Neural progenitor cell (in vitro differentiated cells): ENCODE measurements around the gene BMP2K. TPM values are rescaled to one million over a fixed set of nuclear protein-coding genes. Genes with fewer than 3 reads are reported as not detected.

Experiments
- DNase-seq: peaks from one replicate; pipeline ENCODE4 v3.0.0-alpha.2; 2016; ENCODE audit warnings: low spot score
- H2AFZ ChIP-seq: fragments of 200-600 bp; sonication (generic); replicated peaks from 2 replicates; pipeline ENCODE4 v1.6.1; 2016; ENCODE audit warnings: antibody characterized with exemption
- H3F3A ChIP-seq: fragments of 200-600 bp; sonication (generic); 2 replicates; pipeline ENCODE4 v1.6.1; 2016; ENCODE audit warnings: antibody characterized with exemption, low read depth
- H3K27ac ChIP-seq: fragments of 200-600 bp; sonication (generic); 2 replicates; pipeline ENCODE4 v1.5.1; 2016; ENCODE audit warnings: mild to moderate bottlenecking
- H3K27me3 ChIP-seq: fragments of 200-600 bp; sonication (generic); 2 replicates; pipeline ENCODE4 v1.6.1; 2016; ENCODE audit warnings: mild to moderate bottlenecking, moderate library complexity
- H3K36me3 ChIP-seq: fragments of 200-600 bp; sonication (generic); 2 replicates; pipeline ENCODE4 v1.5.1; 2016
- H3K4me1 ChIP-seq: fragments of 200-600 bp; sonication (generic); 2 replicates; pipeline ENCODE4 v1.6.1; 2016; ENCODE audit warnings: mixed run types
- H3K4me2 ChIP-seq: fragments of 200-600 bp; sonication (generic); 2 replicates; pipeline ENCODE4 v1.6.1; 2016
- H3K4me3 ChIP-seq: fragments of 200-600 bp; sonication (generic); 2 replicates; pipeline ENCODE4 v1.5.1; 2016
- H3K79me2 ChIP-seq: fragments of 200-600 bp; sonication (generic); 2 replicates; pipeline ENCODE4 v1.6.1; 2016; ENCODE audit warnings: low read depth
- H3K9ac ChIP-seq: fragments of 200-600 bp; sonication (generic); 2 replicates; pipeline ENCODE4 v1.6.1; 2016
- H3K9me3 ChIP-seq: fragments of 200-600 bp; sonication (generic); 2 replicates; pipeline ENCODE4 v1.5.1; 2016; ENCODE audit warnings: low read depth
- H4K20me1 ChIP-seq: fragments of 200-600 bp; sonication (generic); 2 replicates; pipeline ENCODE4 v1.6.1; 2016; ENCODE audit warnings: low read depth
- H3K27ac Mint-ChIP-seq: 3 replicates; pipeline ENCODE4 v1.8.0; 2021; ENCODE audit warnings: mixed read lengths
- H3K27me3 Mint-ChIP-seq: 2 replicates; pipeline ENCODE4 v1.8.0; 2022; ENCODE audit warnings: low read depth, mild to moderate bottlenecking, inconsistent platforms, moderate library complexity, mixed read lengths; ENCODE audit not compliant: insufficient read depth
- H3K36me3 Mint-ChIP-seq: 3 replicates; pipeline ENCODE4 v1.8.0; 2021; ENCODE audit warnings: mixed read lengths
- H3K4me1 Mint-ChIP-seq: 3 replicates; pipeline ENCODE4 v1.8.0; 2021; ENCODE audit warnings: mixed read lengths
- H3K4me3 Mint-ChIP-seq: 3 replicates; pipeline ENCODE4 v1.8.0; 2021; ENCODE audit warnings: mild to moderate bottlenecking, moderate library complexity, mixed read lengths
- H3K9me3 Mint-ChIP-seq: 3 replicates; pipeline ENCODE4 v1.8.0; 2020; ENCODE audit warnings: mixed read lengths
- EZH2 ChIP-seq: fragments of 200-600 bp; sonication (generic); IDR thresholded peaks from 2 replicates; pipeline ENCODE4 v1.6.1; 2017; ENCODE audit warnings: antibody characterized with exemption, mild to moderate bottlenecking, moderate library complexity
- EZH2phosphoT487 ChIP-seq: fragments of 200-600 bp; sonication (generic); IDR thresholded peaks from 2 replicates; pipeline ENCODE4 v1.6.1; 2017; ENCODE audit warnings: antibody characterized with exemption
- total RNA-seq: library from RNA; depleted of rRNA; stranded (reverse); fragments of >200 nt; gene quantifications from 2 replicates; pipeline ENCODE4 v1.2.3, GENCODE V29; 2015; ENCODE audit warnings: low replicate concordance
- TF ChIP-seq, protein P1 (sequence below): fragments of 200-600 bp; sonication (generic); IDR thresholded peaks from 2 replicates; pipeline ENCODE4 v1.5.1; 2017; ENCODE audit warnings: antibody characterized with exemption, mild to moderate bottlenecking

BMP2K gene
- total RNA-seq, 1 donor from 2014 or later: 62.0 TPM

- peaks cover 23% of the 10 kb centered on the region for H3K36me3 Mint-ChIP-seq
- Histone ChIP-seq H3K36me3 (peaks cover 9% of the 10 kb centered on the region), H3K9ac (no peak overlapping the region), H4K20me1 (peaks cover 10% of the 10 kb centered on the region), H3K27me3 (no peaks in the 10 kb centered on the region), H3K79me2 (peaks cover 6% of the 10 kb centered on the region), H3K27ac (no peak overlapping the region), H3K4me1 (no peaks in the 10 kb centered on the region), H3K4me3 (no peak overlapping the region), H3K9me3 (no peaks in the 10 kb centered on the region), H3K4me2 (no peak overlapping the region), H3F3A (no peaks in the 10 kb centered on the region), H2AFZ (no peak overlapping the region)
- H3K4me3 Mint-ChIP-seq: no peak overlapping the region
- no peaks in the 10 kb centered on the region for H3K4me1 Mint-ChIP-seq
- DNase-seq: no peak
- H3K27ac Mint-ChIP-seq: no peak overlapping the region
- no peaks in the 10 kb centered on the region for H3K27me3 Mint-ChIP-seq
- no peak for TF ChIP-seq EZH2phosphoT487
- TF ChIP-seq EZH2: no peak
- TF ChIP-seq, protein P1, sequence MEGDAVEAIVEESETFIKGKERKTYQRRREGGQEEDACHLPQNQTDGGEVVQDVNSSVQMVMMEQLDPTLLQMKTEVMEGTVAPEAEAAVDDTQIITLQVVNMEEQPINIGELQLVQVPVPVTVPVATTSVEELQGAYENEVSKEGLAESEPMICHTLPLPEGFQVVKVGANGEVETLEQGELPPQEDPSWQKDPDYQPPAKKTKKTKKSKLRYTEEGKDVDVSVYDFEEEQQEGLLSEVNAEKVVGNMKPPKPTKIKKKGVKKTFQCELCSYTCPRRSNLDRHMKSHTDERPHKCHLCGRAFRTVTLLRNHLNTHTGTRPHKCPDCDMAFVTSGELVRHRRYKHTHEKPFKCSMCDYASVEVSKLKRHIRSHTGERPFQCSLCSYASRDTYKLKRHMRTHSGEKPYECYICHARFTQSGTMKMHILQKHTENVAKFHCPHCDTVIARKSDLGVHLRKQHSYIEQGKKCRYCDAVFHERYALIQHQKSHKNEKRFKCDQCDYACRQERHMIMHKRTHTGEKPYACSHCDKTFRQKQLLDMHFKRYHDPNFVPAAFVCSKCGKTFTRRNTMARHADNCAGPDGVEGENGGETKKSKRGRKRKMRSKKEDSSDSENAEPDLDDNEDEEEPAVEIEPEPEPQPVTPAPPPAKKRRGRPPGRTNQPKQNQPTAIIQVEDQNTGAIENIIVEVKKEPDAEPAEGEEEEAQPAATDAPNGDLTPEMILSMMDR: no peak
- H3K9me3 Mint-ChIP-seq: no peaks in the 10 kb centered on the region
These were observed 154.0 kb downstream of the BMP2K start for GRCh38 chr4:78930016-78930629.

GRCh38 chr4:78936989-78937388 lies 160.8 kb downstream of the BMP2K start:
- peaks cover 25% of the 10 kb centered on the region for H3K4me1 ChIP-seq
- H3K79me2 ChIP-seq: peaks cover 44% of the 10 kb centered on the region
- TF ChIP-seq, protein P1: no peak
- TF ChIP-seq EZH2 (no peak), EZH2phosphoT487 (no peak)
- H3K27ac Mint-ChIP-seq: no peak overlapping the region
- no peak overlapping the region for H3K27ac ChIP-seq
- no peak overlapping the region for H3K9ac ChIP-seq
- H3K9me3 ChIP-seq: no peaks in the 10 kb centered on the region
- H4K20me1 ChIP-seq: peaks cover 21% of the 10 kb centered on the region
- peaks cover 11% of the 10 kb centered on the region for H3K27me3 ChIP-seq
- no peak for DNase-seq
- peaks cover 18% of the 10 kb centered on the region for H3K4me1 Mint-ChIP-seq
- H2AFZ ChIP-seq: no peak overlapping the region
- H3K4me3 ChIP-seq: no peak overlapping the region
- H3K36me3 ChIP-seq: peaks cover 9% of the 10 kb centered on the region
- H3K4me2 ChIP-seq: peak overlapping the region; percentile 98
- no peak overlapping the region for H3K4me3 Mint-ChIP-seq
- H3K27me3 Mint-ChIP-seq: peaks cover 3% of the 10 kb centered on the region
- H3K36me3 Mint-ChIP-seq: peaks cover 5% of the 10 kb centered on the region
- H3K9me3 Mint-ChIP-seq: no peaks in the 10 kb centered on the region
- peaks cover 4% of the 10 kb centered on the region for H3F3A ChIP-seq

DNA sequence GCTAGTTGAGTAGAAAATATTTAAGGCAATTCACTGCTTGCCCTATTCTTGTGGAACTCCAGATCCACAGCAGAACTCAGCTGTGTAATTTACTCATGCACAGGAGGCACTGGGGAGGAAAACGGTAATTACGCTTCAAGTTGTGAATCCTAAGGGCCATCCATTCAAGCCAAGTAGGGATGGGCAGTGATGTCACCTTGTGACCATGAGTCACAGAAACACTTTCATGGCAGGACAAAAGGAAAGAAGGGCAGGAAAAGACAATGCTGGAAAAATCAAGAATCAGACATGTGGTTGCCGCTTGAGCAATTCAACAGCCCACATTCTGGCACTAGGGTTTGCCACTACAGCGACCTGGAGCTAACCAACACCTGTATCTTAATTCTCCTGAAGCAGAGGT lies 161.7 kb downstream of the BMP2K start:
- peaks cover 5% of the 10 kb centered on the region for H3K36me3 Mint-ChIP-seq
- H3K4me1 Mint-ChIP-seq: peaks cover 18% of the 10 kb centered on the region
- H2AFZ ChIP-seq: no peak overlapping the region
- H3K4me1 ChIP-seq: peaks cover 25% of the 10 kb centered on the region
- H3K36me3 ChIP-seq: peaks cover 9% of the 10 kb centered on the region
- H3K4me3 Mint-ChIP-seq: peak overlapping the region; percentile 98
- H3K4me2 ChIP-seq: peak overlapping the region; percentile 98
- H3K9me3 ChIP-seq: no peaks in the 10 kb centered on the region
- H3K27ac ChIP-seq: no peak overlapping the region
- H3K79me2 ChIP-seq: peaks cover 44% of the 10 kb centered on the region
- TF ChIP-seq, protein P1: no peak
- TF ChIP-seq EZH2phosphoT487: no peak
- H3K9me3 Mint-ChIP-seq: no peaks in the 10 kb centered on the region
- H3K27ac Mint-ChIP-seq: no peak overlapping the region
- peak overlapping the region; percentile 79 for H3K4me3 ChIP-seq
- peaks cover 11% of the 10 kb centered on the region for H3K27me3 ChIP-seq
- H4K20me1 ChIP-seq: peaks cover 20% of the 10 kb centered on the region
- no peak for DNase-seq
- H3F3A ChIP-seq: peaks cover 4% of the 10 kb centered on the region
- H3K27me3 Mint-ChIP-seq: peaks cover 3% of the 10 kb centered on the region
- H3K9ac ChIP-seq: no peak overlapping the region
